ENCODE data around the gene ZSWIM6. TPM values are rescaled to one million over a fixed set of nuclear protein-coding genes. Genes with fewer than 3 reads are reported as not detected.

The ZSWIM6 gene
- total RNA-seq, 1 donor from 2014 or later, result 5.7 TPM

DNA sequence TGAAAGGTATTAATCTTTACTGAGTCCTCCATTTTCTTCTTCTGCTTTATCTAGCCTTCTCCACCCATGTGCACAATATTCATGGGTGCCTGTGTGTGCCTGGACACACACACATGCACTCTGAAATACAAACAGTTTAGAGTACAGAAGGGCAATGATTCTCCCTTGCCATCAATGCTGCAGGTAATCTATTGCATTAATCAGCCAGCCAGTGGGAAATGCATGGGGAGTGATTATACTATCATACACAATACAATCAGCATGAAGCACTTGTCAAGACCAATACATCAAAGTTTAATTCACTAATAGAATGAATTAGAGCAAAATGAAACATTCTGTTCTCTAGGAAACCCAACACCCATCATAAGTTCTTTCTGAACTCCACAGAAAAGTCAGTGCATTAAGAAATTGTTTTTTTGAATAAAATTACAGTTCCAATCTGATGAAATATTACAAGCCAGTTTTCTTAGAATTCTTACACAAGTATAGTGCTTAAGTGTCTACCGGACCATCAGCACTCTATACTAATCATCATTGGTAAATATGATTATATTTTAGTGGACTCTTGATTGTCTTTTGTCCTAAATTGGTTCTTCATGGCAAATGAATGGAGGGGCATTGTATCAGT, 172.2 kb downstream of the ZSWIM6 start:
- TF ChIP-seq, protein P1, sequence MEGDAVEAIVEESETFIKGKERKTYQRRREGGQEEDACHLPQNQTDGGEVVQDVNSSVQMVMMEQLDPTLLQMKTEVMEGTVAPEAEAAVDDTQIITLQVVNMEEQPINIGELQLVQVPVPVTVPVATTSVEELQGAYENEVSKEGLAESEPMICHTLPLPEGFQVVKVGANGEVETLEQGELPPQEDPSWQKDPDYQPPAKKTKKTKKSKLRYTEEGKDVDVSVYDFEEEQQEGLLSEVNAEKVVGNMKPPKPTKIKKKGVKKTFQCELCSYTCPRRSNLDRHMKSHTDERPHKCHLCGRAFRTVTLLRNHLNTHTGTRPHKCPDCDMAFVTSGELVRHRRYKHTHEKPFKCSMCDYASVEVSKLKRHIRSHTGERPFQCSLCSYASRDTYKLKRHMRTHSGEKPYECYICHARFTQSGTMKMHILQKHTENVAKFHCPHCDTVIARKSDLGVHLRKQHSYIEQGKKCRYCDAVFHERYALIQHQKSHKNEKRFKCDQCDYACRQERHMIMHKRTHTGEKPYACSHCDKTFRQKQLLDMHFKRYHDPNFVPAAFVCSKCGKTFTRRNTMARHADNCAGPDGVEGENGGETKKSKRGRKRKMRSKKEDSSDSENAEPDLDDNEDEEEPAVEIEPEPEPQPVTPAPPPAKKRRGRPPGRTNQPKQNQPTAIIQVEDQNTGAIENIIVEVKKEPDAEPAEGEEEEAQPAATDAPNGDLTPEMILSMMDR (IDR thresholded peaks at IDR 0.05; ENCODE audit: borderline replicate concordance), result no peak
- no peaks in the 10 kb centered on the region for H3K4me1 ChIP-seq
- no peaks in the 10 kb centered on the region for H3K9me3 ChIP-seq (replicated peaks)
- no peaks in the 10 kb centered on the region for H3K27me3 ChIP-seq (ENCODE audit: low read depth)
- H3K36me3 ChIP-seq, result no peaks in the 10 kb centered on the region
- no peak overlapping the region for H3K27ac ChIP-seq (replicated peaks)
- no peak for DNase-seq
- no peak overlapping the region for H3K4me3 ChIP-seq
- intact Hi-C loops (cut with micrococcal nuclease), result no loop called here

DNA sequence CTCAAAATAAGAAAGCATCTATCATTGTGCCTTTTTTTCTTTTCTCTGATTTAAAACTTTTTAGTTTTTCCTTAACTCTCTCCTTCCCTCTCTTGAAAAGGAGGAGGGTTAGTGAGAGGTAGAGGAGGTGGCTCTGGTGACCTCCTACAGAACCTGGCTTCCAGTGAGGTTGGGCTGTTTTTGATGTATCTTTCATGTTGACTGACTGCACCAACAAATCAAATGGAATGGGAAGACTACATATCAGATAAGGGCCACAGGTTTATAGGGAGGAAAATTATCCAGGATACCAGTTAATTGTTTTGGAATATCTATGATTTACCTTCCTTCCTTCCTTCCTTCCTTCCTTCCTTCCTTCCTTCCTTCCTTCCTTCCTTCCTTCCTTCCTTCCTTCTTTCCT, 173.2 kb downstream of the ZSWIM6 start:
- intact Hi-C loops (cut with micrococcal nuclease), result no loop called here
- no peak for DNase-seq
- Histone ChIP-seq H3K4me3 (no peak overlapping the region), H3K27ac (replicated peaks) (no peak overlapping the region), H3K27me3 (ENCODE audit: low read depth) (no peaks in the 10 kb centered on the region), H3K4me1 (no peaks in the 10 kb centered on the region), H3K36me3 (no peaks in the 10 kb centered on the region), H3K9me3 (replicated peaks) (no peaks in the 10 kb centered on the region)
- TF ChIP-seq, protein P1 (IDR thresholded peaks at IDR 0.05; ENCODE audit: borderline replicate concordance), result no peak

DNA sequence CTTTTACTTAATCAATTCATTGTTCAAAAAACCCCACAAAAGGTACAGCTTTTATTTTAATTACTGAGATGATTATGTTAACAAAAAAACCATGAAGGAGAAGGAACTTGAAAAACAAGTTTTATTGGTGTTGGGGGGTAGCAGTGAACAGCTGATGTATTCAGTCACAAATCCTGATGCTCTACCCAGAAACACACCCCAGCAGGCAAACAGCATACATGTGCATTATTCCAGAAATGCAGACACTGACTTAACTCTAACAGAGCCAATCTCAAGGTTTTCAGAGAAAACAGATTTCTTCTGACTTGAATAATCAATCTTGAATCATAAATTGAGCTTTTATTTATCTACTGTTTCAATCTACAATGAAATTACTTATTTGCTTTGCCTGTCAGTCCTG, 175.2 kb downstream of the ZSWIM6 start:
- no peak overlapping the region for H3K4me3 ChIP-seq
- H3K27me3 ChIP-seq (ENCODE audit: low read depth), result no peaks in the 10 kb centered on the region
- H3K27ac ChIP-seq (replicated peaks), result no peak overlapping the region
- H3K4me1 ChIP-seq, result no peaks in the 10 kb centered on the region
- intact Hi-C loops (cut with micrococcal nuclease), result no loop called here
- TF ChIP-seq, protein P1 (IDR thresholded peaks at IDR 0.05; ENCODE audit: borderline replicate concordance), result no peak
- no peak for DNase-seq
- H3K36me3 ChIP-seq, result no peaks in the 10 kb centered on the region
- peaks cover under 1% of the 10 kb centered on the region for H3K9me3 ChIP-seq (replicated peaks)

DNA sequence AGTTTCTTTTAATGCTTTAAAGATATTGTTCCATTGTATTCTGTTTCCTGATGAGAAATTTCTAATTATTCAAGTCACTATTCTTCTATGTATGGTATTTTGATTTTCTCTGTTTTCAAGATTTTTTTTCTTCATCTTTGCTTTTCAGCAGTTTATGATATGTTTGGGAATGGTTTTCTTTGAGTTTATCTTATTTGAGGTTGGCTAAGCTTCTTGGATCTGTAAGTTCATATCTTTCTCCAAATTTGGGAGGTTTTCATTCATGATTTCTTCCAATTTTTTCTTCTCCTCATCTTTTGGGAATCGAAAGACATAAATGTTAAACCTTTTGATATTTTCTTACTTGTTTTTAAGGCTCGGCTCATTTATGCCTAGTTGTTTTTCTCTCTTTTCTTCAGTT, 184.9 kb downstream of the ZSWIM6 start:
- no peak overlapping the region for H3K4me3 ChIP-seq
- no peak overlapping the region for H3K27ac ChIP-seq (replicated peaks)
- TF ChIP-seq, protein P1 (IDR thresholded peaks at IDR 0.05; ENCODE audit: borderline replicate concordance), result no peak
- H3K36me3 ChIP-seq, result no peaks in the 10 kb centered on the region
- intact Hi-C loops (cut with micrococcal nuclease), result no loop called here
- no peaks in the 10 kb centered on the region for H3K27me3 ChIP-seq (ENCODE audit: low read depth)
- no peaks in the 10 kb centered on the region for H3K4me1 ChIP-seq
- no peak for DNase-seq
- H3K9me3 ChIP-seq (replicated peaks), result peaks cover 35% of the 10 kb centered on the region

DNA sequence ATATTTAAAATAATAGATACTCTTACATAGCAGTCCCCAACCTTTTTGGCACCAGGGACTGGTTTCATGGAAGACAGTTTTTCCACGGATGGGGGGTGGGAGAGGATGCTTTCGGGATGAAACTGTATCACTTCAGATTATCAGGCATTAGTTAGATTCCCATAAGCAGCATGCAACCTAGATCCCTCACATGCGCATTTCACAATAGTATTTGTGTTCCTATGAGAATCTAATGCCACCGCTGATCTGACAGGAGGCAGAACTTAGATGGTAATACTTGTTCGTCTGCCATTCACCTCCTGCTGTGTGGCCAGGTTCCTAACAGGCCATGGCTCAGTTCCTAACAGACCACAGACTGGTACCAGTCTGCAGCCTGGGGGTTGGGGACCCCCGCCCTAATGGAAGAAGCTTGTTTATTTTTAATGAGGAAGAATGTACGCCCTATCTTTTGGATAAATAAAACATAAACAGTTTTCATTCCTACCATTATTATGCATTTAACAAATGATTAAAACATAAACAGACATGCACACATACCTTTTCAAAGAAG, 187.7 kb downstream of the ZSWIM6 start:
- peaks cover 18% of the 10 kb centered on the region for H3K9me3 ChIP-seq (replicated peaks)
- H3K27me3 ChIP-seq (ENCODE audit: low read depth), result no peaks in the 10 kb centered on the region
- TF ChIP-seq, protein P1 (IDR thresholded peaks at IDR 0.05; ENCODE audit: borderline replicate concordance), result no peak
- no peaks in the 10 kb centered on the region for H3K36me3 ChIP-seq
- intact Hi-C loops (cut with micrococcal nuclease), result no loop called here
- H3K27ac ChIP-seq (replicated peaks), result no peak overlapping the region
- H3K4me3 ChIP-seq, result no peak overlapping the region
- DNase-seq, result no peak
- H3K4me1 ChIP-seq, result no peaks in the 10 kb centered on the region

Measured in left ventricle myocardium inferior (tissue), 1 donor.